Breast epithelium (tissue), 4 donors: ENCODE measurements around the gene PDHB. TPM values are rescaled to one million over a fixed set of nuclear protein-coding genes. Genes with fewer than 3 reads are reported as not detected.

Experiments
- DNase-seq, 2 donors: peaks; one replicate each; pipeline ENCODE4 v3.0.0-alpha.2; 2019; ENCODE audit warnings: low spot score in 2 of 2
- H3K27ac ChIP-seq, 2 donors: fragments of 200-600 bp; sonication (generic) in 1 of 2; one replicate each; pipeline ENCODE4 v1.5.1; 2016 to 2019; ENCODE audit warnings: mild to moderate bottlenecking in 1 of 2
- H3K27me3 ChIP-seq, 2 donors: fragments of 200-600 bp; sonication (generic) in 1 of 2; one replicate each; pipeline versions ENCODE4 v1.5.1 to v1.6.0; 2017 to 2019; ENCODE audit warnings: control low read depth in 1 of 2, mild to moderate bottlenecking in 1 of 2
- H3K36me3 ChIP-seq: fragments of 200-600 bp; one replicate; pipeline ENCODE4 v1.5.1; 2019
- H3K4me1 ChIP-seq, 2 donors: fragments of 200-600 bp; sonication (generic); one replicate each; pipeline ENCODE4 v1.5.1; 2016 to 2019; ENCODE audit warnings: control low read depth in 1 of 2
- H3K4me3 ChIP-seq, 3 donors: fragments of 200-600 bp; sonication (generic); 1 replicate in 2 of 3; 2 replicates in 1 of 3; pipeline ENCODE4 v1.5.1; 2016 to 2019; ENCODE audit warnings: mild to moderate bottlenecking in 3 of 3, moderate library complexity in 2 of 3
- H3K9me3 ChIP-seq, 2 donors: fragments of 200-600 bp; sonication (generic) in 1 of 2; one replicate each; pipeline ENCODE4 v1.5.1; 2016 to 2019; ENCODE audit warnings: control low read depth in 1 of 2
- CTCF ChIP-seq, 3 donors: fragments of 450-650 bp; IDR thresholded peaks; one replicate each; pipeline ENCODE4 v1.5.1; 2016 to 2017; ENCODE audit warnings: antibody characterized with exemption in 3 of 3, mild to moderate bottlenecking in 3 of 3, moderate library complexity in 3 of 3
- POLR2A ChIP-seq: fragments of 450-650 bp; IDR thresholded peaks from one replicate; pipeline ENCODE4 v1.6.1; 2016; ENCODE audit warnings: antibody characterized with exemption, mild to moderate bottlenecking, moderate library complexity
- POLR2AphosphoS5 ChIP-seq, 3 donors: sonication (generic); formaldehyde crosslinking; IDR thresholded peaks; one replicate each; pipeline ENCODE4 v1.6.1; 2017; ENCODE audit warnings: antibody characterized with exemption in 3 of 3
- intact Hi-C: fragments of 100-400 bp; cut with DNase I; formaldehyde crosslinking; loops from one replicate; pipeline ENCODE4 v1.15.1; 2023; ENCODE audit warnings: low total_unique reads
- total RNA-seq, 3 donors: library from RNA; depleted of rRNA; stranded (reverse); fragments of >200 nt; gene quantifications; one replicate each; pipeline ENCODE4 v1.1.0, GENCODE V29; 2016

Gene PDHB
- total RNA-seq, 3 donors from 2014 or later: 56.0 to 68.2 (median 57.1) TPM

GRCh38 chr3:58419780-58420507 lies 13.7 kb downstream of the PDHB start:
- H3K27ac ChIP-seq: peak overlapping the region; percentile 1 to 76
- H3K4me3 ChIP-seq: no peak overlapping the region
- no peaks in the 10 kb centered on the region for H3K9me3 ChIP-seq
- DNase-seq: no peak
- no peaks in the 10 kb centered on the region for H3K36me3 ChIP-seq
- intact Hi-C loops: loop anchor here (5.0 kb wide), 1 partner anchor 992 kb away; no protein-coding TSS in a partner anchor
- no peaks in the 10 kb centered on the region for H3K27me3 ChIP-seq
- no peaks in the 10 kb centered on the region for H3K4me1 ChIP-seq
- TF ChIP-seq POLR2AphosphoS5 (IDR thresholded peaks at IDR 0.05): no peak
- TF ChIP-seq POLR2A: no peak
- no peak for TF ChIP-seq CTCF (IDR thresholded peaks at IDR 0.05)

- H3K36me3 ChIP-seq: no peaks in the 10 kb centered on the region
- H3K4me1 ChIP-seq: no peaks in the 10 kb centered on the region
- no peak overlapping the region for H3K4me3 ChIP-seq
- H3K27ac ChIP-seq: no peak overlapping the region
- intact Hi-C loops: loop anchor here (5.0 kb wide), 1 partner anchor 994 kb away; no protein-coding TSS in a partner anchor
- no peak for DNase-seq
- TF ChIP-seq POLR2A: no peak
- no peak for TF ChIP-seq POLR2AphosphoS5 (IDR thresholded peaks at IDR 0.05)
- TF ChIP-seq CTCF (IDR thresholded peaks at IDR 0.05): no peak
- no peaks in the 10 kb centered on the region for H3K27me3 ChIP-seq
- no peaks in the 10 kb centered on the region for H3K9me3 ChIP-seq
These were observed 15.4 kb downstream of the PDHB start for GRCh38 chr3:58418227-58418626.

GRCh38 chr3:58417075-58417474 lies 16.6 kb downstream of the PDHB start:
- H3K4me3 ChIP-seq: no peak overlapping the region
- intact Hi-C loops: loop anchor here (5.0 kb wide), 1 partner anchor 995 kb away; no protein-coding TSS in a partner anchor
- no peaks in the 10 kb centered on the region for H3K36me3 ChIP-seq
- DNase-seq: no peak
- H3K27me3 ChIP-seq: no peaks in the 10 kb centered on the region
- H3K9me3 ChIP-seq: no peaks in the 10 kb centered on the region
- no peak for TF ChIP-seq POLR2AphosphoS5 (IDR thresholded peaks at IDR 0.05)
- TF ChIP-seq POLR2A: no peak
- no peak for TF ChIP-seq CTCF (IDR thresholded peaks at IDR 0.05)
- no peaks in the 10 kb centered on the region for H3K4me1 ChIP-seq
- H3K27ac ChIP-seq: no peak overlapping the region

- no peak overlapping the region for H3K4me3 ChIP-seq
- H3K27me3 ChIP-seq: no peaks in the 10 kb centered on the region
- H3K36me3 ChIP-seq: no peaks in the 10 kb centered on the region
- intact Hi-C loops: loop anchor here (5.0 kb wide), 1 partner anchor 996 kb away; no protein-coding TSS in a partner anchor
- DNase-seq: no peak
- TF ChIP-seq POLR2A (no peak), POLR2AphosphoS5 (IDR thresholded peaks at IDR 0.05) (no peak), CTCF (IDR thresholded peaks at IDR 0.05) (no peak)
- H3K4me1 ChIP-seq: no peaks in the 10 kb centered on the region
- H3K27ac ChIP-seq: no peak overlapping the region
- no peaks in the 10 kb centered on the region for H3K9me3 ChIP-seq
These were observed 17.4 kb downstream of the PDHB start for GRCh38 chr3:58416191-58416590.

- no peaks in the 10 kb centered on the region for H3K4me1 ChIP-seq
These were observed 19.0 kb downstream of the PDHB start for GRCh38 chr3:58414538-58415197.

More at GRCh38 chr3:58414538-58415197, 19.0 kb downstream of the PDHB start:
- Histone ChIP-seq H3K27ac (no peak overlapping the region), H3K36me3 (no peaks in the 10 kb centered on the region), H3K27me3 (no peaks in the 10 kb centered on the region), H3K9me3 (no peaks in the 10 kb centered on the region), H3K4me3 (no peak overlapping the region)
- intact Hi-C loops: loop anchor here (5.0 kb wide), 2 partner anchors 82 to 998 kb away; partner anchors contain the start of gene PXK
- TF ChIP-seq CTCF (IDR thresholded peaks at IDR 0.05) (peak; percentile 83 to 86 (median 84)), POLR2A (no peak), POLR2AphosphoS5 (IDR thresholded peaks at IDR 0.05) (no peak)
- DNase-seq: no peak
